Activated naive CD4-positive, alpha-beta T cell treated with anti-CD3 and anti-CD28 coated beads, Interleukin-2, amount 50 U/mL, for 24 hours (primary cell): Measurements from ENCODE around the gene ESPN.
"Not testable (repeated sequence)": the region's sequence is repeated elsewhere in the genome, so short reads cannot be mapped to it uniquely, and the experiment has no call there.

ENCODE experiments used
- H3K27ac Mint-ChIP-seq: one replicate; pipeline ENCODE4 v1.8.0; 2021; ENCODE audit warnings: mild to moderate bottlenecking, mixed read lengths
- H3K27me3 Mint-ChIP-seq: one replicate; pipeline ENCODE4 v1.8.0; 2021; ENCODE audit warnings: mixed read lengths
- H3K36me3 Mint-ChIP-seq: one replicate; pipeline ENCODE4 v1.8.0; 2021; ENCODE audit warnings: mixed read lengths
- H3K4me1 Mint-ChIP-seq: one replicate; pipeline ENCODE4 v1.8.0; 2021; ENCODE audit warnings: mixed read lengths
- H3K4me3 Mint-ChIP-seq: one replicate; pipeline ENCODE4 v1.8.0; 2021; ENCODE audit warnings: mild to moderate bottlenecking, mixed read lengths
- H3K9me3 Mint-ChIP-seq: one replicate; pipeline ENCODE4 v1.8.0; 2021; ENCODE audit warnings: mixed read lengths

ESPN gene

DNA sequence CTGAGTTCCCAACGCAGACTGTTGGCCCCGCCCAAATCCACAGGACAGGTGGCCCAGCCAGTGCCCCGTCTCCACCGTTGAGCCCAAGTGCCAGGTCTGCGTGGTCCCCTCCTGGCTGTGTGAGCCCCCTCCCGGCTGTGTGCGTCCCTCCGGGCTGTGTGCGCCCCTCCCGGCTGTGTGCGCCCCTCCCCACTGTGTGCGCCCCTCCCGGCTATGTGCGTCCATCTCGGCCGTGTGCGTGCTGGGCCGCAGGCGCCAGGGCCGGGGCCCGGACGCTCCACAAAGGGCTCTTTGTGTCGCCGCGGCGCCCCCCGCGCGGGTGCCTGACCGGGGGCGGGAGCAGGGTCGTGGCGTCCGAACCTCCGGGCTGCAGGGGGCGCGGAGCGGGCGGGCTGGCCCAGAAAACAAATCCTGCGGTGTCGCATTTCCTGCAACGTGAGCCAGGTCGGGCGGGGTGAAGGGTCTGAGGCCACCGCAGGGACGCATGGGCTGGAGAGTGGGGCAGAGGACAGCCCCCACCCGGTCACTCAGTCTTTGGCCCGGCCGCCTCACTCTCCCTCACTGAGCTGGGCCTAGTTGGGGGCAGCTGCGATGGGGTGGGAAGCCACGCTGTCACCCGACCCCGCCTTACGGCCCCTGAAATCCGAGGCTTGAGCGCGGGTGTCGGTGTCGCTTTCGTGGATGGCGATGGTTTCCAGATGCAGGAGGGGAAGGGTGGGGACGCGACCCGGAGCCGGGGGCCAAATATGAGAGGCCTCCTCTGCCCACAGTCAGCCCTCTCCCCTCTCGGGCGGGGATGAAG is 22.6 kb downstream of the ESPN start:
- Mint-ChIP-seq H3K36me3 (no peaks in the 10 kb centered on the region), H3K4me3 (peak overlapping the region; percentile 49), H3K4me1 (peaks cover 21% of the 10 kb centered on the region), H3K9me3 (no peaks in the 10 kb centered on the region), H3K27me3 (peaks cover 23% of the 10 kb centered on the region), H3K27ac (no peak overlapping the region)

DNA sequence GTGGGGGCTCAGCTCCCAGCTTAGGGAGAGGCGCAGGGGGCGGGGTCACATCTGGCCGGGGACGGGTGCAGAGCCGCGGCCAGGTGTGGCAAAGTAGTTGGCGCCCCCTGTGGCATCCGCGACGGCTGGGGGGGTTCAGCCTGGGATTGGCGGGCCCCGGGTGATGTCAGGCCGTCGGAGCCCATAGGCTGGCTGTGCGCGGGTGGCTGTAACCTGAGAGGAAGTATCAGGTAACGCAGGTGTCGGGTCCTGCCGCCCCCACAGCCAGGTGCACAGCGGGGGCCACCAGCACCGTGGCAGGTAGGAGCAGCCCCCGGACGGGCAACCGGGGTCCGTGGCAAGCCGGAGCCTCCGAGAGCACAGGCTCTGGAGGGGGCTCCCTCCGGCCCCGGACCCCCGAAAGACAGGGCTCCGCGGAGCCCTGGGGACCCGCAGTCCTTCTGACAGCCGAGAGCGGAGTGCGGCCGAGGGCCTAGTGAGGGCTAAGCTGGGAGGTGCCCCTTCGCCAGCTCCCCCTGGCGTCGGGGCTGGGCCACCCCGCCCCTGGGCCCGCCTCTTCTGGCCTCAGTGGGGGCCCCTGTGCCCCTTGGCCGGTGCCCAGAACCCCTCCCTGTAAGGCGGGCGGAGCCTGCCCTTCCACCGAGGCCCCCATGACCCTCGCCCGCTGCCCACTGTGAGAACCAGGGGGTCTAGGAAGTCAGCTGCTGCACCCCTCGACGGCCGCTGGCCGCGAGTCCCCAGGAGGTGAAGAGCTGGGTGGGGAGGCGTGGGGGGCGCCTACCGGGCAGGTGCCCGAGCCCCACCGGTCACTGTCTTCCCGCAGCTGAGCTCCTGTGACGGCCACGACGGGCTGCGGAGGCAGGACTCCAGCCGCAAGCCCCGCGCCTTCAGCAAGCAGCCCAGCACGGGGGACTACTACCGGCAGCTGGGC is 23.5 kb downstream of the ESPN start:
- no peak overlapping the region for H3K27ac Mint-ChIP-seq
- H3K4me3 Mint-ChIP-seq: peak overlapping the region; percentile 49
- H3K4me1 Mint-ChIP-seq: peaks cover 23% of the 10 kb centered on the region
- H3K36me3 Mint-ChIP-seq: no peaks in the 10 kb centered on the region
- peaks cover 26% of the 10 kb centered on the region for H3K27me3 Mint-ChIP-seq
- H3K9me3 Mint-ChIP-seq: no peaks in the 10 kb centered on the region

DNA sequence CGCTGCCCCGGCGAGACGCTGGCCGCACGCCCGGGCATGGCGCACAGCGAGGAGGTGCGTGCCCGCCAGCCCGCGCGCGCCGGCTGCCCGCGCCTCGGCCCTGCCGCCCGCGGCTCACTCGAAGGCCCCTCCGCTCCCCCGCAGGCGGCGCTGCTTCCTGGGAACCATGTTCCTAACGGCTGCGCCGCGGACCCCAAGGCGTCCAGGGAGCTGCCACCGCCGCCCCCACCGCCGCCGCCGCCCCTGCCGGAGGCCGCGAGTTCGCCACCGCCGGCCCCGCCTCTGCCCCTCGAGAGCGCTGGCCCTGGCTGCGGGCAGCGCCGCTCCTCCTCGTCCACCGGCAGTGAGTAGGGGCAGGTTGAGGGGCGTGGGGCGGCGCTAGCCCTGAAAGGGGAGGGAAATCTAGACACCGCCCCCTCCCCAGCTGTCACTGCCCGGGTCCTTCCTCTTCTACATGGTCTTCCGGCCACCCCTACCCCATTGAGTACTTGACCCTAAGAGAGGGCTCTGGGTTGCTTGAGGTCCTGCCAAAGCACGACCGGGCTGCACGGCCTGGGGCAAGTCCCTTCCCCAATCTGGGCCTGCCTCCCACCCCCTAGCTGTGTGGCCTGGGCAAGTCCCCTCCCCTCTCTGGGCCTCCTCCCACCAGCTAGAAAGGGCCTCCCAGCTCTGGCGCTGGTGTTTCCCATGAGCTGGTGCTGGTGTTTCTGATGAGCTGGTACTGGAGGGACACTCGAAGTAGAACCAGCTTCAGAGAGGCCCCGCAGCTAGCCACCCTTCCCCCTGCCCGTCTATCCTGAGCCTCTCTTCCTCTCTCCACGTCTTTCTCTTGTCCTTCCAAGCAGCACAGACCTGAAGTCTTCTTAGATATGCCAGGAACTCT is 24.4 kb downstream of the ESPN start:
- H3K9me3 Mint-ChIP-seq: no peaks in the 10 kb centered on the region
- H3K27ac Mint-ChIP-seq: no peak overlapping the region
- peaks cover 31% of the 10 kb centered on the region for H3K27me3 Mint-ChIP-seq
- H3K36me3 Mint-ChIP-seq: no peaks in the 10 kb centered on the region
- peaks cover 30% of the 10 kb centered on the region for H3K4me1 Mint-ChIP-seq
- H3K4me3 Mint-ChIP-seq: peak overlapping the region; percentile 49

DNA sequence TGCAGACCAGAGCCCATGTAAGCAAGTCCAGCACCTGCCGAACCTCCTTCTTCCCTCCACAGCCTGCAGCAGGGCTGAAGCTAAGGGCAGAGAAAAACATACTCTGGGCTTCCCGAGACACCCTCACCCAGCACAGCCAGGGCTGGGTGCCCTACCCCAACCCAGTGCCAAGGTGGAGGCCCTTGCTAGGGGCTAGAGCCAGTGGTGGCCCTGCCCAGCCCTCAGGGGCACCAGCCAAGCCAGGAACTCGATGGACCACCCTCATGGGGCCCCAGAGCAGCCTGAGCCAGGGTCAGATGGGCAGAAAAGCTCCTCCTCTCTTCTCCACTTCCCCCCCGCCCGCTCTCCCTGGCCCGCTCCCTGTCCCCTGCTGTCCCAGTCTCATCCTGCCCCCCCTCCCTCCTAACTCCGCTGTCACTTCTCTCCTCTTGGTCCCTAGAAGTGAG is 25.5 kb downstream of the ESPN start:
- H3K4me1 Mint-ChIP-seq: peaks cover 26% of the 10 kb centered on the region
- H3K4me3 Mint-ChIP-seq: peak overlapping the region; percentile 49
- H3K27ac Mint-ChIP-seq: no peak overlapping the region
- peaks cover 27% of the 10 kb centered on the region for H3K27me3 Mint-ChIP-seq
- no peaks in the 10 kb centered on the region for H3K9me3 Mint-ChIP-seq
- no peaks in the 10 kb centered on the region for H3K36me3 Mint-ChIP-seq

DNA sequence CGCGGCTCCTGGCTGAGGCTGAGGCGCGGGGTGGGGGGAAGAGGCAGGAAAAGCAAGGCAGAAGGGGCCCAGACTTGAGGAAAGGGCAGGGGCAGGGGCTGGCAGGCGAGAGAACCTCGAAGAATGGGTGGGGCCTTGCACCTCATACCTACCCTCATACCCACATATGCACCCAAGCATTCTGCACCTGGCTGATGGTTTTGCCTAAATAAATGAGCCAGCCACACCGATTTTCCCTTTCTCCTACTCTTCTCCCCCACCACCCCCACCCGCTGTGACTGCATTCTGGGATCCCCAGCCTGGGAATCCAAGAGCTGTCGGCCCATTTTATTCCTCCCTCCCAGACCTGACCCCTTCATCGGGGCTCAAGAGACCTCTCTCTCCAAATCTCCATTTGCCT is 25.9 kb downstream of the ESPN start:
- H3K27ac Mint-ChIP-seq, H3K4me3 Mint-ChIP-seq, H3K9me3 Mint-ChIP-seq, H3K36me3 Mint-ChIP-seq: not testable (repeated sequence)
- peaks cover 26% of the 10 kb centered on the region for H3K27me3 Mint-ChIP-seq
- peaks cover 24% of the 10 kb centered on the region for H3K4me1 Mint-ChIP-seq

DNA sequence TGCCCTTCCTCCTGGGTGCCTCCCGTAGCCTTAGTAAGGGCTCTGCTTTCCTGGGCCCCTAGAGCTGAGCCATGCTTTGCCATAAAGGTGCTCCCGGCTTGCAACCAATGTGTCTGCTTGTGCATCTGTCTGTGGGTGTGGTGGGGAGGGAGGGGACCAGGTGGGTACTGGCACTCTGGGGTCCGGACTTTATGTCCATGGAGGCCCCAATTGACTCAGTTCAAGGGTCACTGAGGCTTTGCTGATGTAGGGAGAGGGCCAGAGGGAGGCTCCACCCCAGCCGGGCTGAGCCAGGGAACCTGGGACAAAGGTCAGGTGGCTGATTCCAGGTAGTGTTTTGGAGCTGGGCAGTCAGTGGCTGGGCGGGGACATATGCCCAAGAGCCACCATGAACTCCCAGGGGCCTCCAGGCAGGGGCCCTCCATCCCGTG is 26.4 kb downstream of the ESPN start:
- Mint-ChIP-seq H3K27ac (no peak overlapping the region), H3K36me3 (no peaks in the 10 kb centered on the region), H3K4me1 (peaks cover 24% of the 10 kb centered on the region), H3K9me3 (no peaks in the 10 kb centered on the region), H3K4me3 (no peak overlapping the region), H3K27me3 (peaks cover 24% of the 10 kb centered on the region)

DNA sequence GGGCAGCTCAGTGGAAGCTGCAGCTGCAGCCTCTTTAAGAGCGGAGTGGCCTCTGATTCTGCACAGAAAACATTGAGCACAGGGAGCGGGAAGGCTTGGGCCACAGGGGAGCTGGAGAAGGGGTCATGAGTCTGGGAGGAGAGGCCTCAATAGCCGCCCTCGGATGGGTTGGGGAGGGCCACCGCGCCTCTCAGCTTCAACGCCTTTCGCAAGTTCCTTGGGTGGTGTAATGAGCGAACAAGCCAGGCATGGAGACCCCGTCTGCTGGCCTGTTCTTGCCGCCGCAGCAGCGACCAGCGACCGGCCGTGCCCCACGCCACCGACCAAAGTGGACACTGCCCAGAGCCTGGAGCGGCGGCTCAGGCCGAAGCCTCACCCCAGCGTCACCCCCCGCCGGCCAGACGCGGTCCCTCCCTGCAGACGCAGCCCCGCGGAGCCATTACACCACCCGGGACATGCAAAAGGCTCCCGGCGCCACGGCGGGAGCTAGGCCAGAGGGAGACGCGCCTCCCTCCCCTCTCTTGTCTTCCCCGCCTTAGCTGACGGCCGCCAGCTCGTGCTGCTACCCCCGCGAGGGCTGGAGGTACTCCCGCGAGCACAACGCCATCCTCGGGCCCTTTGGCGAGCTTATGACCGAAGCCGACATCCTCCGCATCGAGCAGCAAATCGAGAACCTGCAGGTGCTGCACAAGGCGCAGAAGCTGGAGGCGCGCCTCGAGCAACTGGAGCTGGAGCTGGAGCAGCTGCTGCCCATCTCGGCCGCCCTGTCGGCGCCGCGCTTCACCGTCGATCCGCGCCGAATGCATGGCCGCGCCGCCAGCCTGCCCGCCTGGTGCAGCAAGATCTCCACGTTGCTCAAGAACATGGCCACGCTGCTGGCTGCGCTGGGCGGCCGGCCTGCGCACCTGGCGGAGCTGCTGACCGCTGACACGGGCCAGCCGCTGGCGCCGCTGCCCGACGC is 29.6 kb downstream of the ESPN start:
- H3K36me3 Mint-ChIP-seq, H3K27ac Mint-ChIP-seq, H3K9me3 Mint-ChIP-seq: not testable (repeated sequence)
- Mint-ChIP-seq H3K4me3 (peak overlapping the region; percentile 23), H3K27me3 (peaks cover 21% of the 10 kb centered on the region), H3K4me1 (peaks cover 17% of the 10 kb centered on the region)

DNA sequence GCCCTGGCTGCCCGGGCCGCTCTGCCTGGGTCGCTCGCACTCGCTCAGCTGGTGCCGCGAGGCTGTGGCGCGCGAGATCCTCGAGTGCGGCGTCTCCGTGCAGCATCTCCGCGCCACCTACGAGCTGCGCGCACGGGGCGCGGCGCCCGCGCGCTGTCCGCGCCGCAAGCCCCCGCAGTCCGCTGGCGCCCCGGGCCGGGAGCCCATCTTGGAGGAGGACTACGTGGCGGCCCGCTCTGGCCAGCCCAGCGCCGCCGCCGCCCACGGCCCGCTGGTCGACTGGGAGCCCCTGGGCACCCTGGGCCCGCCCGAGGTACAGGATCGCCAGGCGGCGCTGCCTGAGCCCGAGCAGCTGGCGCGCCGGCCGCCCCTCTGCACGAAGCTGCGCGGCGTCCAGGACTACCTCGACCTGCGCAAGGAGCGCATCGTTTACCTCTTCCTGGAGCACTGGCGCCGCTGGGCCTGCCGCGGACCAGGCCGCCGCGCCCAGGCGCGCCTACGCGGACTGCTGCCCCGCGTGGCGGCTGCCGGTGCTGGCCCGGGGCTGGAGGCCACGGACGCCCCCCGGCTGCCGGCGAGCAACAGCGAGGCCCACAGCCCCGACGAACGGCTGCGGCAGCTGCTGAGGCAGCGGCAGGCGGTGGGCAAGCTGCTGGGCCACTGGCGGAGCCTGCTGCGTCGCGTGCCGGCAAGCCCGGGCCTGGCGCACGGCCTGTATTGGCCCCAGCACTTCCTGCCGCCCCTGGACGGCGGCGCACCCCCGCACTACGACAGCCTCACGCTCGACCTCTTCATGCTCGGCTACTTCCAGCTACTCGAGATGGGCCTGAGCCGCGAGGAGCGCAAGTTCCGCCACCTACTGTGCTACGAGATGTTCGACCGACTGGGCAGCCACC is 30.5 kb downstream of the ESPN start:
- Mint-ChIP-seq H3K36me3 (peaks cover 3% of the 10 kb centered on the region), H3K27me3 (peaks cover 13% of the 10 kb centered on the region), H3K4me3 (no peak overlapping the region), H3K27ac (no peak overlapping the region), H3K9me3 (no peaks in the 10 kb centered on the region), H3K4me1 (peaks cover 17% of the 10 kb centered on the region)

DNA sequence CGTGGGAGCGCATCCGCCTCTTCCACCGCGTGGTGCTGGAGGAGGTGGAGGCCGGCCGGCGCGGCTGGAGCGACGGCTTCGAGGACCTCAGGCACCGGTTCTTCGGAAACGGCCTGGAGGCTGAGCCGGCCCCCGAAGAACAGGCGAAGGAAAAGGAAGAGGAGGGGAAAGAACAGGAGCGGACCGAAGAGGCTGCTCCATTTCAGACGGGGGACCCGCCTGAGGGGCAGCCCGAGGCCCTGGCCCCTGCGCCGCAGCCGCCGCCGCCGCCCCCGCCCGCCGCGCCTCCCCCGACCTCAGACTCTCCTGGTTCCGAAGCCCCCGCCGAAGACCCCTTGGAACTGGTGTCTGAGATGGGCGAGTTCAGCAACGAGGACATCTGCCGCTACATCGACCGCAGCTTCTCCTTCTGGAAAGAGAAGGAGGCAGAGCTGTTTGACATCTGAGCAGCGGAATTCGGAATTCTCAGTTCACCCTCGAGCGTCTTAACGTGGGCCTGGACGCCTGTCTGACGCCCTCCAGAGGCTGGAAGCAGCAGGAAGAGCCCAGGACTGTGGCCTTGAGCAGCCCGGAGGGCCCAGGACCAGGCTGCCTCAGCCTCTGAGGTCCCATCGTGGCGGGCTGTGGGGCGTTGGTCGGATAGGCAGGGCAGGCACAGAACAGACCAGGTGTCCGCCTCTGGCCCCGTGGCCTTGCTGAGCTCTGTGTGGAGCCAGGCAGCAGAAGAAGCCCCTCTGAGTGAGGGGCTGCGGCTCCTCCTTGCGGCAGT is 31.4 kb downstream of the ESPN start:
- peaks cover 25% of the 10 kb centered on the region for H3K4me1 Mint-ChIP-seq
- not testable (repeated sequence) for H3K36me3 Mint-ChIP-seq, H3K9me3 Mint-ChIP-seq, H3K4me3 Mint-ChIP-seq, H3K27ac Mint-ChIP-seq
- H3K27me3 Mint-ChIP-seq: peaks cover 11% of the 10 kb centered on the region

DNA sequence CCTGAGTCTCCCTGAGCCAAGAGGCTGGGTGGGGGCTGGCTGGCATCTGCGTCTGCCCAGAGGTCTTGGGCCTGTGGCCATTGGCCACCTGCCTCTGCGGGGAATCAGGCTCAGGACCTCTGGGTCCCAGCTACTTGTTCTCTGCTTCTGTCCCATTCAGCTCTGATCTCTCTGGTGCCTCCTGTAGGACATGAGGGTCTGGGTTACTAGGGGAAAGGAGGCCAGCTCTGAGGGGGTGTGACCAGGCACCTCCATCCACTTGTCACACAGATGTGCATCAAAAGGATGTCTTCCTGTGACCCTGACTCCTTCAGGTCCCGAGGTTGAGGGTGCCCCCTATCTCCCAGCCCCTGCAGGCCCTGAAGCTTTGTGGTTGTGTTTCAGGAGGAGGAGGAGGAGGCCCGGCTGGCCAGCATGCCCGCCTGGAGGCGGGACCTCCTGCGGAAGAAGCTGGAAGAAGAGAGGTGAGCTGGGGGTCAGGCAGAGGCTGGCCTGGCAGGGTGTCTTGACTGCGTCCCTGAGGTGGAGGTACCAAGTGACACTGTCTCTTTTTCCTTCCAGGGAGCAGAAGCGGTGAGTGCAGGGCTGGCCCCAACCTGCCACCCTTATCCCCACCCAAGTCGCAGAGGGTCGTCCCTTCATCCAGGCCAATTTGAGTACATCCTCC is 32.4 kb downstream of the ESPN start:
- H3K27ac Mint-ChIP-seq: no peak overlapping the region
- H3K27me3 Mint-ChIP-seq: peaks cover 11% of the 10 kb centered on the region
- H3K4me1 Mint-ChIP-seq: peaks cover 33% of the 10 kb centered on the region
- no peaks in the 10 kb centered on the region for H3K9me3 Mint-ChIP-seq
- peaks cover 5% of the 10 kb centered on the region for H3K36me3 Mint-ChIP-seq
- H3K4me3 Mint-ChIP-seq: peak overlapping the region; percentile 39

DNA sequence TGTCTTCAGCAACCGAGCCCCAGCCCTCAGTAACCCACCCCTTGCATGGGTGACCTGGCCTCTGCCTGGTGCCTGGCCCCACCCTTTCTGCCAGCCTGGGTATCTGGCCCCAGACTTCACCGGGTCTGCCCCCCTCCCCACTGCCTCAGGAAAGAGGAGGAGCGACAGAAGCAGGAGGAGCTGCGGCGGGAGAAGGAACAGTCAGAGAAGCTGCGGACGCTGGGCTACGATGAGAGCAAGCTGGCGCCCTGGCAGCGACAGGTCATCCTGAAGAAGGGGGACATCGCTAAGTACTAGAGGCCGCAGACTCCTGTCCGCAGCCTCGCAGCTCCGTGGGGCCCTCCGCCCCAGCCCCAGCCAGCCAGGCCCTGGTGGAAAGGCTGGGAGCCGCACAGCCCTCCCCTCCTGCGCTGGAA is 35.3 kb downstream of the ESPN start:
- Mint-ChIP-seq H3K9me3 (no peaks in the 10 kb centered on the region), H3K4me3 (peak overlapping the region; percentile 84), H3K27me3 (peaks cover 3% of the 10 kb centered on the region), H3K36me3 (peaks cover 13% of the 10 kb centered on the region), H3K27ac (no peak overlapping the region), H3K4me1 (peaks cover 48% of the 10 kb centered on the region)

DNA sequence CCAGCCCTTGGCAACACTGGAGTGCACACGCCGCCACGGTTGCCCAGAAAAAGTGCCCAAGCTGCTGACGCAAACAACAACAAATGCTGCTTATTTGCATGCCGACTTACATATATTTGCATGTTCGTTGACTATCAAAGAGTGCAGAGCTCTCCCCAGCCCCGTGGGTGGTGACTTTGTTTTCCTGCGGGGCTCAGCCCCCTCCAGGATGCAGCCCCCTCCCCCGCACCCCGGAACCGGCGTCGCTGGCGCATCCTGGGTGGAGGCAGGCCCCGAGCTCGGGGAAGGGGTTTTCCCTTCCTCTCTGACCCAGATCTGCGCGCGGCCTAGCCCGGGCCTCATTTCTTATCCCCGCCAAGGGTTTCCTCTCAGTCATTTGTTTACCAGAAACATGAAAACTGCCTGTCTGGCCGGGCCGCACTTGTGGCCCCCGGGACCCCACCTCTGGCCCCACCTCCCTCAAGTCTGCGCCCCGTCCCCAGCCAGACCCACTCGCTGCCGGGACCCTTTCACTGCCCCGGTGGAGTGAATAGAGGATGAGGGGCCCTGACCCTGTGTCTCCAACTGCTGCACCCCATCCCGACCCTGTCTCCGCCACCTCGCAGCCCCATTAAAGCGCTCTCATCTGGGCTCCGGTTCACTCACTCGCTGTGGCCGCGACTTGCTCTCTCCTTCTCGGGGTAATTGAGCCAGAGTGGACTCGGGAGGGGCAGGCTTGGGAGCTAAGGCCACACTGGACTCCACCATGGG is 35.9 kb downstream of the ESPN start:
- Mint-ChIP-seq H3K4me3 (peak overlapping the region; percentile 84), H3K27me3 (peaks cover 3% of the 10 kb centered on the region), H3K27ac (peak overlapping the region; percentile 92), H3K4me1 (peaks cover 48% of the 10 kb centered on the region), H3K9me3 (no peaks in the 10 kb centered on the region), H3K36me3 (peaks cover 13% of the 10 kb centered on the region)
